MM.1S (cell line): ENCODE measurements around the gene RPUSD1.

Experiments
- DNase-seq: peaks from one replicate; pipeline ENCODE4 v3.0.0-alpha.2; 2015
- H2AFZ ChIP-seq: fragments of 300-600 bp; sonication (generic); 2 replicates; pipeline ENCODE4 v1.6.0; 2016; ENCODE audit warnings: antibody characterized with exemption, low read length
- H3F3A ChIP-seq: fragments of 300-600 bp; sonication (generic); 2 replicates; pipeline ENCODE4 v1.6.1; 2016; ENCODE audit warnings: mild to moderate bottlenecking, antibody characterized with exemption, low read length, moderate library complexity, mixed read lengths; ENCODE audit not compliant: insufficient read depth
- H3K27ac ChIP-seq: fragments of 300-600 bp; sonication (generic); 2 replicates; pipeline ENCODE4 v1.5.1; 2016; ENCODE audit warnings: mild to moderate bottlenecking, low read length
- H3K27me3 ChIP-seq: fragments of 300-600 bp; sonication (generic); replicated peaks from 2 replicates; pipeline ENCODE4 v1.6.0; 2016; ENCODE audit warnings: low read length; ENCODE audit not compliant: insufficient read depth
- H3K36me3 ChIP-seq: fragments of 300-600 bp; sonication (generic); replicated peaks from 2 replicates; pipeline ENCODE4 v1.6.1; 2016; ENCODE audit warnings: mild to moderate bottlenecking, low read length, mixed read lengths; ENCODE audit not compliant: insufficient read depth
- H3K4me1 ChIP-seq: fragments of 300-600 bp; sonication (generic); 2 replicates; pipeline ENCODE4 v1.6.1; 2016; ENCODE audit warnings: low read length, mixed read lengths
- H3K4me2 ChIP-seq: fragments of 300-600 bp; sonication (generic); 2 replicates; pipeline ENCODE4 v1.6.0; 2016; ENCODE audit warnings: low read depth, low read length
- H3K4me3 ChIP-seq: fragments of 300-600 bp; sonication (generic); 2 replicates; pipeline ENCODE4 v1.5.1; 2016; ENCODE audit warnings: low read length, mixed read lengths
- H3K79me2 ChIP-seq: fragments of 300-600 bp; sonication (generic); 2 replicates; pipeline ENCODE4 v1.6.1; 2016; ENCODE audit warnings: mixed run types, low read length, mixed read lengths
- H3K9ac ChIP-seq: fragments of 300-600 bp; sonication (generic); 2 replicates; pipeline ENCODE4 v1.6.1; 2016; ENCODE audit warnings: low read length, mixed read lengths
- H3K9me2 ChIP-seq: fragments of 300-600 bp; sonication (generic); replicated peaks from 2 replicates; pipeline ENCODE4 v1.6.1; 2016; ENCODE audit warnings: mild to moderate bottlenecking, low read length, mixed read lengths; ENCODE audit not compliant: insufficient read depth
- H3K9me3 ChIP-seq: fragments of 300-600 bp; sonication (generic); replicated peaks from 2 replicates; pipeline ENCODE4 v1.6.1; 2016; ENCODE audit warnings: mild to moderate bottlenecking, low read length, mixed read lengths; ENCODE audit not compliant: insufficient read depth
- H4K20me1 ChIP-seq: fragments of 300-600 bp; sonication (generic); 2 replicates; pipeline ENCODE4 v1.6.1; 2016; ENCODE audit warnings: mild to moderate bottlenecking, low read length, moderate library complexity, mixed read lengths; ENCODE audit not compliant: insufficient read depth
- EZH2 ChIP-seq: fragments of 300-600 bp; sonication (generic); optimal IDR thresholded peaks from 2 replicates; pipeline ENCODE3; 2017; ENCODE audit warnings: low read depth, mild to moderate bottlenecking, antibody characterized with exemption, low read length, mixed read lengths
- EZH2phosphoT487 ChIP-seq: fragments of 300-600 bp; sonication (generic); IDR thresholded peaks from 2 replicates; pipeline ENCODE4 v1.6.1; 2018; ENCODE audit warnings: antibody characterized with exemption, low read length
- TF ChIP-seq, protein P1 (sequence below): fragments of 300-600 bp; sonication (generic); IDR thresholded peaks from 2 replicates; pipeline ENCODE4 v1.5.1; 2016; ENCODE audit warnings: antibody characterized with exemption, low read length, mixed read lengths

Gene RPUSD1

DNA sequence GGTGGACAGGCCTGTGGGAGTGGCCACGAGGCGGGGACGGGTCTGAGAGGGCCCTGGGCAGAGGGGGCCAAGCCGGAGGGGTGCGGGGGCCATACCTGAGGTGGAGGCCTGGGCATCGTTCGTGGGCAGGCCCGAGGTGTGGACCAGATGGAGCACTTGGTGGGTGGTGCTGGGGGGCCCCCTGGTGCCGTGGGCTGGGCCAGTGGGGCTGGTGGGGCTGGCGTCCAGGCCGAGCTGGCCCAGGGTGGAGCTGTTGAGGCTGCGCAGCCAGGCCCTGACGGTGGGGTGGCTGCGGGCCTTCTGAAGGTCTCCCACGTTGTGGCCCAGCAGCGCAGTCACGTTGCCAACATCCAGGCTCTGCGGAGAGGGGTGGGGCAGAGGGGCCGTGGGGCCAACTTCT, 18.2 kb downstream of the RPUSD1 start:
- H3K9me3 ChIP-seq, result no peaks in the 10 kb centered on the region
- H2AFZ ChIP-seq, result no peak overlapping the region
- H3K4me2 ChIP-seq, result no peak overlapping the region
- no peak overlapping the region for H3K4me3 ChIP-seq
- no peaks in the 10 kb centered on the region for H3K79me2 ChIP-seq
- no peak overlapping the region for H3K27ac ChIP-seq
- TF ChIP-seq, protein P1, sequence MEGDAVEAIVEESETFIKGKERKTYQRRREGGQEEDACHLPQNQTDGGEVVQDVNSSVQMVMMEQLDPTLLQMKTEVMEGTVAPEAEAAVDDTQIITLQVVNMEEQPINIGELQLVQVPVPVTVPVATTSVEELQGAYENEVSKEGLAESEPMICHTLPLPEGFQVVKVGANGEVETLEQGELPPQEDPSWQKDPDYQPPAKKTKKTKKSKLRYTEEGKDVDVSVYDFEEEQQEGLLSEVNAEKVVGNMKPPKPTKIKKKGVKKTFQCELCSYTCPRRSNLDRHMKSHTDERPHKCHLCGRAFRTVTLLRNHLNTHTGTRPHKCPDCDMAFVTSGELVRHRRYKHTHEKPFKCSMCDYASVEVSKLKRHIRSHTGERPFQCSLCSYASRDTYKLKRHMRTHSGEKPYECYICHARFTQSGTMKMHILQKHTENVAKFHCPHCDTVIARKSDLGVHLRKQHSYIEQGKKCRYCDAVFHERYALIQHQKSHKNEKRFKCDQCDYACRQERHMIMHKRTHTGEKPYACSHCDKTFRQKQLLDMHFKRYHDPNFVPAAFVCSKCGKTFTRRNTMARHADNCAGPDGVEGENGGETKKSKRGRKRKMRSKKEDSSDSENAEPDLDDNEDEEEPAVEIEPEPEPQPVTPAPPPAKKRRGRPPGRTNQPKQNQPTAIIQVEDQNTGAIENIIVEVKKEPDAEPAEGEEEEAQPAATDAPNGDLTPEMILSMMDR, result no peak
- no peak for TF ChIP-seq EZH2
- TF ChIP-seq EZH2phosphoT487, result no peak
- no peaks in the 10 kb centered on the region for H3F3A ChIP-seq
- no peaks in the 10 kb centered on the region for H4K20me1 ChIP-seq
- no peaks in the 10 kb centered on the region for H3K9me2 ChIP-seq
- H3K4me1 ChIP-seq, result no peaks in the 10 kb centered on the region
- no peak overlapping the region for H3K9ac ChIP-seq
- peaks cover 45% of the 10 kb centered on the region for H3K27me3 ChIP-seq
- no peak for DNase-seq
- no peaks in the 10 kb centered on the region for H3K36me3 ChIP-seq

DNA sequence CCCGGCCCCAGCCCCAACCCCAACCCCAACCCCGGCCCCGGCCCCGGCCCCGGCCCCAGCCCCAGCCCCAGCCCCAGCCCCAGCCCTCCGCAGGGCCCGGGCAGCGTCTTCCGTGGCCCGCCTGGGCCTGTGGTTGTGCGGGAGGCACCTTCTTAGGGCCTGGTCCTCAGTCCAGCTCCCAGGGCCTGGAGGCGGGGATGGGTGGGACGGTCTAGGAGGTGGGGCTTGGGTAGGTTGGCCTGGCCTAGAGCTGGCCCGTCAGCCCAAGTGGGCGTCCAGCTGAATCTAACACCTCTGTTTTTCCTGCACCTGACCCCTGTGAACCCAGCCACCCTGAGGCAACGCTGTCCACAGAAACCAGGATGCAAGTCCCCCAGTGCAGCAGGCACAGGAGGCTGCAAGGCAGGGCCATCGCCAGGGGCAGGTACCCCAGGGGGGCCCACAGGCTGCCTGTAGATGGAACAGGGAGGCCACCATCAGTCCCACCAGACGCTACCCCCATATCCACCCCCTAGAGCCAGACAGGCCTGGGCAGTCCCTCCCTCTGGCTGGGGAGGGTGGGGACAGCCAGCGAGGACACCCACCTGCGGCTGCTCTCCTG, 18.9 kb downstream of the RPUSD1 start:
- H3K9me2 ChIP-seq, result no peaks in the 10 kb centered on the region
- no peak overlapping the region for H3K4me3 ChIP-seq

DNA sequence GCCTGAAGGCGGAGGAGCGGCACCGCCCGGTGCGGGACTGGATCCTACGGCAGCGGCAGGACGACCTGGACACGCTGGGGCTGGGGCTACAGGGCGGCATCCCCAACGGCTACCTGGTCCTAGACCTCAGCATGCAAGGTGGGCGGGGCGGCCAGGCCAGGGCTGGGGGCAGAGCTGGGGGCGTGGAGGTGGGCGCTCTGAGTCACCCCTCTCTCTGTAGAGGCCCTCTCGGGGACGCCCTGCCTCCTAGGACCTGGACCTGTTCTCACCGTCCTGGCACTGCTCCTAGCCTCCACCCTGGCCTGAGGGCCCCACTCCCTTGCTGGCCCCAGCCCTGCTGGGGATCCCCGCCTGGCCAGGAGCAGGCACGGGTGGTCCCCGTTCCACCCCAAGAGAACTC, 19.8 kb downstream of the RPUSD1 start:
- Histone ChIP-seq H2AFZ (no peak overlapping the region), H3F3A (no peaks in the 10 kb centered on the region), H4K20me1 (no peaks in the 10 kb centered on the region), H3K27me3 (peaks cover 30% of the 10 kb centered on the region), H3K79me2 (no peaks in the 10 kb centered on the region), H3K9me2 (no peaks in the 10 kb centered on the region), H3K4me3 (no peak overlapping the region), H3K36me3 (no peaks in the 10 kb centered on the region), H3K4me2 (no peak overlapping the region), H3K9me3 (no peaks in the 10 kb centered on the region), H3K27ac (no peak overlapping the region), H3K4me1 (no peaks in the 10 kb centered on the region), H3K9ac (no peak overlapping the region)
- DNase-seq, result no peak
- TF ChIP-seq, protein P1, result no peak
- TF ChIP-seq EZH2phosphoT487, result no peak
- TF ChIP-seq EZH2, result no peak

More for the DNA sequence above, 18.9 kb downstream of the RPUSD1 start:
- no peaks in the 10 kb centered on the region for H4K20me1 ChIP-seq
- H3K27ac ChIP-seq, result no peak overlapping the region
- H2AFZ ChIP-seq, result no peak overlapping the region
- no peak overlapping the region for H3K9ac ChIP-seq
- H3K36me3 ChIP-seq, result no peaks in the 10 kb centered on the region
- no peak for DNase-seq
- no peaks in the 10 kb centered on the region for H3F3A ChIP-seq
- no peaks in the 10 kb centered on the region for H3K79me2 ChIP-seq
- H3K27me3 ChIP-seq, result peaks cover 38% of the 10 kb centered on the region
- H3K4me1 ChIP-seq, result no peaks in the 10 kb centered on the region
- H3K9me3 ChIP-seq, result no peaks in the 10 kb centered on the region
- TF ChIP-seq EZH2 (no peak), EZH2phosphoT487 (no peak)
- TF ChIP-seq, protein P1, result no peak
- no peak overlapping the region for H3K4me2 ChIP-seq
